GM21576 (cell line): ENCODE data around the gene SPIB.

Experiments used
- ATAC-seq: cut with Tn5 transposase; IDR thresholded peaks from one replicate; pipeline ENCODE4 v1.9.1; 2021; ENCODE audit warnings: mild to moderate bottlenecking, moderate library complexity; ENCODE audit not compliant: unreplicated experiment

Gene SPIB

DNA sequence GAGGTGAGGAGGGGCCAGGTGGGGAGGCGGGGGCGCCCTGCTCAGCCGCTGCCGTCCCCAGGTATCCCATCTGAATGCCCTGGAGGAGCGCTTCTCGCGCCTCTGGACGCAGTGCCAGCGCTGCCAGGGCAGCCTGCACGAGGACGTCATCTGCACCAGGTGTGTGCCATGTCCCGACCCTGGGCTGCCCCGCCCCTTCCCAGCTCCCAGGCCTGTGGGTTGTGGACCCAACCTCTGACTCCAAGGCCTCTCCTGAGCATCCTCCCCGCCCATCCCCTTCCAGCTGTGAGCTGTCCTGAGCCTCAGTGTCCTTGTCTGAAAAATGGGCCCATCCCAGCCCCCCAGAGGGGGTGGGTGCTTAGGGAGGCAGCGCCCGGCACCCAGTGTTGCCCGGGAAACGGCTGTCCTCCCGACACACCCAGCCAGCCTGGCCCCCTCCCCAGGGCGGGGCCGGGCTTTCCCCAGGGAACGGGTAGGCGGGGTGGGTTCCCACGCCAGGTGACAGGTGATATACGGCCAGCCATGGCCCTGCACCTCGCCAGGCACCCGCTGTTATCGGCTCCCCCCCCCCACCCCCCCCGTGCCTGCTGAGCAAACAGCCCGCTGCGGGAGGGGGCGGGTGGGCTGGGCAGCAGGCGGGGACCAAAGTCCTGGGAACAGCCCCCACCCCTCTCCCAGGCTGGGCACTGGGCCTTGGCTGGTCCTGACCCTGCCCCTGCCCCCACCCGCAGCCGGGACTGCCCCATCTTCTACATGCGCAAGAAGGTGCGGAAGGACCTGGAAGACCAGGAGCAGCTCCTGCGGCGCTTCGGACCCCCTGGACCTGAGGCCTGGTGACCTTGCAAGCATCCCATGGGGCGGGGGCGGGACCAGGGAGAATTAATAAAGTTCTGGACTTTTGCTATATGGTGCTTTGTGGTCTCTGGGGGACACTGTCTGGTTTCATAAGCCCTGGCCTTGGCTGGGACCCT lies 1.3 kb upstream of the SPIB start:
- no peak for ATAC-seq

GRCh38 chr19:50419022-50419579 lies 363 bp downstream of the SPIB start:
- no peak for ATAC-seq

GRCh38 chr19:50419580-50420035 lies 870 bp downstream of the SPIB start:
- no peak for ATAC-seq

- no peak for ATAC-seq
These were observed 1.4 kb downstream of the SPIB start for GRCh38 chr19:50420127-50420526.

- ATAC-seq = no peak
These were observed 2.1 kb downstream of the SPIB start for GRCh38 chr19:50420808-50421207.

DNA sequence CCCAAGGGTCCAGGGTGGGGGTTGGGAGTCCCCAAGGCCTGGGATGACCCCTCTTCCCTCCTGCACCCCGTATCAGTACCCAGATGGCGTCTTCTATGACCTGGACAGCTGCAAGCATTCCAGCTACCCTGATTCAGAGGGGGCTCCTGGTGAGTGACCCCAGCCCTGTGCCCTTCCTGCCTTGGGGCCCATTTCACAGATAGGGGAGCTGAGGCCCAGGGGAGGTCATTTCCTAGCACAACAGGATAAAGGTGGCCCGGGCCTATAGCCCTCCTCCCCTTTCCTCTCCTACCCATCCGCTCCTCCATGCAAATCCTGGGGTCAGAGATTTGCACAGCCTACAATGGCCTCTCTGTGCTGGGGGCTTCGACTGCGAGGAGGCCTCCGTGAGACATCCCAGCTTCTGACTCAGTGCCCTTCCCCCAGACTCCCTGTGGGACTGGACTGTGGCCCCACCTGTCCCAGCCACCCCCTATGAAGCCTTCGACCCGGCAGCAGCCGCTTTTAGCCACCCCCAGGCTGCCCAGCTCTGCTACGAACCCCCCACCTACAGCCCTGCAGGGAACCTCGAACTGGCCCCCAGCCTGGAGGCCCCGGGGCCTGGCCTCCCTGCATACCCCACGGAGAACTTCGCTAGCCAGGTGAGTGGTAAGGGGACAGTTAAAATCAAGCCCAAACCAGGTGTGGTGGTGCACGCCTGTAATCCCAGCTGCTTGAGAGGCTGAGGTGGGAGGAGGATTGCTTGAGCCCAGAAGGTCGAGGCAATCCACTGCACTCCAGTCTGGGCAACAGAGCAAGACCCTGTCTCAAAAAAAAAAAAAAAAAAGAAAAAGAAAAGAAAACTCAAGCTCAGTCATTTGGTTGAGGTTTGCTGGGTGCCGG lies 3.9 kb downstream of the SPIB start:
- no peak for ATAC-seq

- no peak for ATAC-seq
These were observed 4.8 kb downstream of the SPIB start for GRCh38 chr19:50423279-50424113.

- no peak for ATAC-seq
These were observed 6.8 kb downstream of the SPIB start for GRCh38 chr19:50425581-50425980.

DNA sequence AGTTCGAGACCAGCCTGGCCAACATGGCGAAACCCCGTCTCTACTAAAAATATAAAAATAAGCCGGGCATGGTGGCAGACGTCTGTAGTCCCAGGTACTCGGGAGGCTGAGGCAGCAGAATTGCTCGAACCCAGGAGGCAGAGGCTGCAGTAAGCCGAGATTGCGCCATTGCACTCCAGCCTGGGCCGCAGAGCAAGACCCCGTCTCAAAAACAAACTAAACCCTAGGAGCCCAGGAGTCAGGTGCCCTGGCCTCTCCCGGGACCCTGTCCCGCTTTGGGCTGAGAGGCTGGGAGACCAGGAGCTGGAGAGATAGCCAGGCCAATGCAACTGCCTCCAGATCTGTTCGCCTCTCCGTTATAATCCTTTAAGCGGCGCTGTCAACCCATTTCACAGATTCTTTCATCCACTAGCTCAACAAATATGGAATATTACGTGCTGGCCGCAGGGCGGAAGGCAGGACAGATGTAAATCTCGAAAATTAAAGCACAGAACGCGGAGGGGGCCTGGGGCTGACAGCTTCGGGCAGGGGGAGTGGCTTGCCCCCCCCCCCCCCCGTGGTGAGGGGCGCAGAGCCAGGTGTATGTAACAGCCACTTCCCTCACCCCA lies 8.7 kb downstream of the SPIB start:
- ATAC-seq = no peak

- ATAC-seq = no peak
These were observed 9.3 kb downstream of the SPIB start for GRCh38 chr19:50427997-50428425.

- ATAC-seq = no peak
These were observed 10.2 kb downstream of the SPIB start for GRCh38 chr19:50428772-50429463.

GRCh38 chr19:50430888-50431342 lies 12.2 kb downstream of the SPIB start:
- ATAC-seq = no peak

DNA sequence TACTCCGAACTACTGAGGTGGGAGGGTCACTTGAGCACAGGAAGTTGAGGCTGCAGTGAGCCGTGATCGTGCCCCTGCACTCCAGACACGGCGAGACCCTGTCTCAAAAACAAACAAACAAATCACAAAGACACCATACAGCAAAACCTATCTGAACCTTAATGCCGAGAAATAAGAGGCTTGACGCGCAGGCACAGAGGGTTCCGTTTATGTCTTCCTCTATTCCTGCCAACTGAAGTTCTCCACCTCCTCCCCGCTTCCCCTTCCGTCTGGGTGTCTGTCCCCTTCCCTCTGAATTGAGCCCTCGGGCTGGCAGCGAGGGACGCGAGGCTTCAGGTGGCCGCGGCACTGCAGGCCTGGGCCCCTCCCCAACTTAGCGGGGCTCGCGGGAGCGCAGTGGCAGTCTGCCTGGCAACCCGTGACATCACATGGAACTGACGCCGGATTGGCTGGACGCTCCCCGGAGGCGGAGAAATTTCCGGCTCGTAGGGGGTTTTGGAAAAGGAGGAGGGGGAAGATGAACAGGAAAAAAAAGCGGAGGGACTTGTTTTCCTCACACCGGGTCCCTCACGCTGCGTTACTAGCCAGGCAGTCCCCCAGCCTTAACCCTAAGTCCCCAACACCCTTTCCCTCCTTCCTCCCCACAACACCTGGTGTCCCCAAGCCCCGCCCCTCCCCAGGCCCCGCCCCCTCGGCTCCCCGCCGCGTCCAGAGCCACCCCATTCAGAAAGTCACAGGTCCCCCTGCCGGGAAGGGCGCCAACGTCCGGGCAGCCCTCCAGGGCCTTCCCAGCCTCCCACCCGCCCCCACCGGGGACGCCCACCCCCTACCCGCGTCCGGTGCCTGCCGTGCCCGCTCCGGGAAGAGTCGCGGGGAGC lies 12.8 kb downstream of the SPIB start:
- peak; percentile 71 for ATAC-seq

DNA sequence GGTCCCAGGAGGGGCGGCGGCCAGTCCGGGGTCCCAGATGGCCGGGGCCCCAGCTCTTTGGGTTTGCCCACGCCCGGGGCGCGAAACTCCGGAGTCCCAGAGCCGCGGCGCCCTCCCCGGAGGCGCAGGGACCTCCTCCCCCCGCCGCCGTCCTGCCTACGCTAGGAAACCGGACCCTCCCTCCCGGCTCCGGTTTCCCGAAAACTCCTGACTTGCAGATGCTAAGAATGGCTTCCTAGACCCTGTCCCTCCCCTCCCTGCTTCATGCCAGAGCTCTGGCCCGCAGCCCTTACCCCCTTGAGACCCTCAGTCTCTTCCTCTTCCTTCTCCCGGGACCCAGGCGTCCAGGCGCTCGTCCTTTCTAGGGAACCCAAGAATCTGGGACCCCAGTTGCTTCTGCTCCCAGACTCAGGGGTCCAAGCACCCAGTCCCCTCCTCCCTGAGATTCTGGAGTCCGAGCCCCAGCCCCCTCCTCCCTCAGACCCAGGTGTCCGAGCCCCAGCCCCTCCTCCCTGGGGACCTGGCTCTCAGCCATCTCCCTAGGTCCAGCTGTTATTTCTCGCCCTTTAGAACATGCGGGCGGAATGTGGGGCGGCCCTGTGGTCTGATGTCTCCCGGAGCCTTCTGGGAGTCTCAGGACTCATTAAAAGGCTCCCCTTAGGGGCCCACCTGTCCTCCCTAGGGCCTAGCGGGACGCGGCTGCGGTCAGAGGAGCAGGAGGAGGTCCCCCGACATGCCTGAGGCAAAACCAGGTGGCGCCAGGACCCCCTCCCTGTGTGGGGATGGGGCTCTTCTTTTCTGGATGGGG lies 13.7 kb downstream of the SPIB start, which contains the start of gene MYBPC2:
MYBPC2 (plus strand) TSS at position 672 of the 808 bp plus-strand sequence; CDS start at position 734, 62 bp downstream.
- no peak for ATAC-seq

DNA sequence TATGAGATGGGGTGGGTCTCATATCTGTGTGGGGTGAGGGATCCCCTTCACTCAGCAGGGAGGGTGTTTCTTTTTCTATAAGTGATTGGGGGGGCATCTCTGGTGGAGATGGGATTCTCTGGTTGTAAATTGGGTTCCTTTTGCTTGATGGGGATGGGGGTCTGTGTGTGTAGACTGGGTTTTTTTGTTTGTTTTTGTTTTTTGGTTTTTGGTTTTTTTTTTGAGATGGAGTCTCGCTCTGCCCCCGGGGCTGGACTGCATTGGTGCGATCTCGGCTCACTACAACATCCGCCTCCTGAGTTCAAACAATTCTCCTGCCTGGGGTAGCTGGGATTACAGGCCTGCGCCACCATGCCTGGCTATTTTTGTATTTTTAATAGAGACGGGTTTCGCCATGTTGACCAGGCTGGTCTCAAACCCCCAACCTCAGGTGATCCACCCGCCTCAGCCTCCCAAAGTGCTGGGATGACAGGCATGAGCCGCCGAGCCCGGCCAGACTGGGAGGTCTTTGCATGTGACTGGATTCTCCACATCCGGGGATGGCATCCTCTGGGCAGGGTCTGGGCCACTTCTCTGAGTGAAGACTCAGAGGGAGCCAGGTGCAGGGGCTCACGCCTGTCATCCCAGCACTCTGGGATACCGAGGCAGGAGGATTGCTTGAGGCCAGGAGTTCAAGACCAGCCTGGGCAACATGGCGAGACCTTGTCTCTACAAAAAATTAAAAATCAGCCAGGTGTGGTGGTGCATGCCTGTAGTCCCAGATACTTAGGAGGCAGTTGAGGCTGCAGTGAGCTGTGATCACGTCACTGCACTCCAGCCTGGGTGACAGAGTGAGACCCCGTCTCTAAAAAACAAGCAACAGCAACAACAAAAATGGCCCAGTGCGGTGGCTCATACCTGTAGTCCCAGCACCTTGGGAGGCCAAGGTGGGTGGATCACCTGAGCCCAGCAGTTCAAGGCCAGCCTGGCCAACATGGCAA lies 14.8 kb downstream of the SPIB start:
- ATAC-seq = no peak

DNA sequence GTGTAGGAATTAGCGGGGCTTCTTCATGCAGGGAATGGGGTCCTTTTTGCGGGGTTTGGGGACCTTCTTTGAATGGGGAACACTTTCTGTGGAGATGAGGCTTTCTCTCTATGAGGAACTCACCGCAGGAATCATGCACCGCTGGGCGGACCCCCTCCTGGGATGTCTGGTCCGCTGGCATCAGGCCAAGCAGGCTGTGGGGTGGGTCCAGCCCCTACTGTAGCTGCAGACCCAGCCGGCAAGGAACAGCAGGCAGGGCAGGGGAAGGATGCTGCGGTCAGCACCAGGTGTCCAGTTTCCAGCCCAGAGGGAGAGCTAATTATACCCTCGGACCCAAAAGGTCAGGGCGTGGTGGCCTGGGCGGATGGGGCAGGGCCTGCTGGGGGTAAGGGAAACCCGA lies 15.8 kb downstream of the SPIB start:
- ATAC-seq = no peak
